Measurements from ENCODE around the gene C6orf120. TPM values are rescaled to one million over a fixed set of nuclear protein-coding genes. Genes with fewer than 3 reads are reported as not detected.

Gene C6orf120
- total and polyA plus RNA-seq, 8 donors: 1.8 to 62.6 (median 11.7) TPM

- Histone ChIP-seq H3K27me3 (no peaks in the 10 kb centered on the region), H3K9me3 (no peaks in the 10 kb centered on the region), H3K36me3 (peaks cover 5 to 50% (median 42%) of the 10 kb centered on the region in 4 donors), H3K27ac (peak overlapping the region; percentile 56 to 83 (median 69)), H3K4me1 (peaks cover 0 to 11% (median 3%) of the 10 kb centered on the region in 4 donors), H3K4me3 (peak overlapping the region; percentile 43 to 51 (median 48))
- TF ChIP-seq POLR2AphosphoS5 (IDR thresholded peaks at IDR 0.05) (peak; percentile 4 to 75 (median 16)), EP300 (IDR thresholded peaks at IDR 0.05) (no peak), CTCF (IDR thresholded peaks at IDR 0.05) (no peak)
- WGBS, 5 donors: 44 to 57% (median 49%) methylated on average over 46 of the region's 46 CpGs
- peak; percentile 77 to 93 for DNase-seq
- intact Hi-C loops (cut with DNase I; ENCODE audit: low total_unique reads): no loop called here
These were observed 47.1 kb upstream of the C6orf120 start for GRCh38 chr6:169654598-169655391.

GRCh38 chr6:169656546-169657283 lies 45.2 kb upstream of the C6orf120 start:
- no peak for TF ChIP-seq EP300 (IDR thresholded peaks at IDR 0.05)
- no peak for TF ChIP-seq CTCF (IDR thresholded peaks at IDR 0.05)
- no peak for TF ChIP-seq POLR2A (IDR thresholded peaks at IDR 0.05)
- TF ChIP-seq POLR2AphosphoS5 (IDR thresholded peaks at IDR 0.05): no peak
- no peak for DNase-seq
- Histone ChIP-seq H3K4me1 (peaks cover 0 to 11% (median 3%) of the 10 kb centered on the region in 4 donors), H3K4me3 (no peak overlapping the region), H3K9me3 (no peaks in the 10 kb centered on the region), H3K27ac (no peak overlapping the region), H3K36me3 (peaks cover 6 to 64% (median 56%) of the 10 kb centered on the region in 4 donors), H3K27me3 (no peaks in the 10 kb centered on the region)
- intact Hi-C loops (cut with DNase I; ENCODE audit: low total_unique reads): no loop called here
- 88 to 96% (median 93%) methylated on average over 20 to 23 of the region's 23 CpGs for WGBS, 5 donors

GRCh38 chr6:169657284-169657610 lies 44.7 kb upstream of the C6orf120 start:
- TF ChIP-seq POLR2A (IDR thresholded peaks at IDR 0.05): no peak
- no peak for TF ChIP-seq CTCF (IDR thresholded peaks at IDR 0.05)
- no peak for TF ChIP-seq EP300 (IDR thresholded peaks at IDR 0.05)
- TF ChIP-seq POLR2AphosphoS5 (IDR thresholded peaks at IDR 0.05): no peak
- no peaks in the 10 kb centered on the region for H3K27me3 ChIP-seq
- peaks cover 0 to 11% (median 3%) of the 10 kb centered on the region in 4 donors for H3K4me1 ChIP-seq
- H3K4me3 ChIP-seq: no peak overlapping the region
- WGBS, 5 donors: 83 to 93% (median 90%) methylated on average over 13 of the region's 13 CpGs
- peaks cover 6 to 66% (median 57%) of the 10 kb centered on the region in 4 donors for H3K36me3 ChIP-seq
- H3K27ac ChIP-seq: no peak overlapping the region
- DNase-seq: no peak
- intact Hi-C loops (cut with DNase I; ENCODE audit: low total_unique reads): no loop called here
- H3K9me3 ChIP-seq: no peaks in the 10 kb centered on the region

- peaks cover 11 to 84% (median 78%) of the 10 kb centered on the region in 4 donors for H3K36me3 ChIP-seq
- H3K9me3 ChIP-seq: no peaks in the 10 kb centered on the region
- 92 to 97% (median 96%) methylated on average over 22 to 26 of the region's 26 CpGs for WGBS, 5 donors
- H3K4me1 ChIP-seq: peaks cover 0 to 7% (median 3%) of the 10 kb centered on the region in 4 donors
- TF ChIP-seq POLR2A (IDR thresholded peaks at IDR 0.05): no peak
- no peak for TF ChIP-seq CTCF (IDR thresholded peaks at IDR 0.05)
- TF ChIP-seq EP300 (IDR thresholded peaks at IDR 0.05): no peak
- TF ChIP-seq POLR2AphosphoS5 (IDR thresholded peaks at IDR 0.05): no peak
- no peak overlapping the region for H3K4me3 ChIP-seq
- H3K27ac ChIP-seq: no peak overlapping the region
- no peaks in the 10 kb centered on the region for H3K27me3 ChIP-seq
- intact Hi-C loops (cut with DNase I; ENCODE audit: low total_unique reads): no loop called here
- no peak for DNase-seq
These were observed 41.9 kb upstream of the C6orf120 start for GRCh38 chr6:169659820-169660610.
